SK-N-SH (cell line): ENCODE data around the gene ELFN2. TPM values are rescaled to one million over a fixed set of nuclear protein-coding genes. Genes with fewer than 3 reads are reported as not detected.
A peak's percentile ranks its signal among the peaks of the same experiment; 100 is the strongest.

Experiments
- CTCF ChIA-PET: fragments of 300-600, 350-600 bp; formaldehyde crosslinking; extraction: SDS; loops from one replicate; lab custom pipeline; 2021; lab: Yijun Ruan, JAX
- POLR2A ChIA-PET: fragments of 350-600 bp; sonication (Branson Sonifier 250); formaldehyde crosslinking; extraction: SDS; loops from one replicate; lab custom pipeline; 2020; ENCODE audit warnings: antibody characterized with exemption, inconsistent platforms; lab: Yijun Ruan, JAX
- DNase-seq: peaks from one replicate; pipeline ENCODE4 v3.0.0; 2012
- H2AFZ ChIP-seq: fragments of 200-600 bp; sonication (generic); 2 replicates; pipeline ENCODE4 v1.8.1; 2016; ENCODE audit warnings: antibody characterized with exemption, mild to moderate bottlenecking, low read depth
- H3F3A ChIP-seq: fragments of 200-600 bp; sonication (generic); replicated peaks from 2 replicates; pipeline ENCODE3; 2016; ENCODE audit warnings: antibody characterized with exemption, mild to moderate bottlenecking; ENCODE audit not compliant: insufficient read depth
- H3K27ac ChIP-seq, 2 experiments: fragments of 200-500 bp in 1 of 2; fragments of 200-600 bp in 1 of 2; sonication (Bioruptor generic) in 1 of 2; sonication (generic), shearing (Covaris generic) in 1 of 2; 2 replicates each; pipeline versions ENCODE4 v1.5.1 to v1.6.1; 2014 to 2016; ENCODE audit warnings: low read depth in 2 of 2, inconsistent platforms in 1 of 2, low read length in 1 of 2, mild to moderate bottlenecking in 1 of 2, mixed read lengths in 1 of 2
- H3K27me3 ChIP-seq: fragments of 200-600 bp; sonication (generic), shearing (Covaris generic); 2 replicates; pipeline ENCODE4 v1.6.1; 2016; ENCODE audit warnings: mixed run types; ENCODE audit not compliant: insufficient read depth
- H3K36me3 ChIP-seq, 2 experiments: fragments of 200-500 bp in 1 of 2; fragments of 200-600 bp in 1 of 2; sonication (Bioruptor generic) in 1 of 2; sonication (generic) in 1 of 2; replicated peaks in 1 of 2; 2 replicates each; pipeline versions ENCODE3 to v1.5.1; 2014 to 2016; ENCODE audit warnings: low read length in 1 of 2, mild to moderate bottlenecking in 1 of 2; ENCODE audit not compliant: insufficient read depth in 2 of 2, control insufficient read depth in 1 of 2
- H3K4me1 ChIP-seq, 2 experiments: fragments of 200-500 bp in 1 of 2; fragments of 200-600 bp in 1 of 2; sonication (Bioruptor generic) in 1 of 2; sonication (generic), shearing (Covaris generic) in 1 of 2; 2 replicates each; pipeline versions ENCODE4 v1.5.1 to v1.6.1; 2014 to 2016; ENCODE audit warnings: low read depth in 1 of 2, low read length in 1 of 2, mixed run types in 1 of 2; ENCODE audit not compliant: insufficient read depth in 2 of 2, control insufficient read depth in 1 of 2
- H3K4me2 ChIP-seq: fragments of 200-600 bp; sonication (generic), shearing (Covaris generic); 2 replicates; pipeline ENCODE4 v1.6.1; 2017; ENCODE audit warnings: mixed run types
- H3K4me3 ChIP-seq, 2 experiments: fragments of 200-500 bp in 1 of 2; fragments of 200-600 bp in 1 of 2; sonication (Bioruptor generic) in 1 of 2; sonication (generic), shearing (Covaris generic) in 1 of 2; 2 replicates each; pipeline versions ENCODE4 v1.5.1 to v1.8.1; 2014 to 2016; ENCODE audit warnings: low read depth in 2 of 2, inconsistent platforms in 1 of 2, low read length in 1 of 2, mild to moderate bottlenecking in 1 of 2, mixed read lengths in 1 of 2, moderate library complexity in 1 of 2
- H3K79me2 ChIP-seq: fragments of 200-600 bp; sonication (generic); 2 replicates; pipeline ENCODE4 v1.8.1; 2017; ENCODE audit warnings: mild to moderate bottlenecking; ENCODE audit not compliant: insufficient read depth
- H3K9ac ChIP-seq: fragments of 200-600 bp; sonication (generic); 2 replicates; pipeline ENCODE4 v1.6.1; 2017; ENCODE audit warnings: mixed run types
- H3K9me2 ChIP-seq: fragments of 200-600 bp; sonication (generic); 2 replicates; pipeline ENCODE4 v1.6.1; 2017; ENCODE audit warnings: mixed run types
- H3K9me3 ChIP-seq: fragments of 200-600 bp; sonication (generic); 2 replicates; pipeline ENCODE4 v1.6.1; 2017; ENCODE audit warnings: mixed run types, mild to moderate bottlenecking, moderate library complexity
- H4K20me1 ChIP-seq: fragments of 200-600 bp; sonication (generic); 2 replicates; pipeline ENCODE4 v1.6.1; 2017; ENCODE audit warnings: mild to moderate bottlenecking, mixed run types; ENCODE audit not compliant: insufficient read depth
- CTCF ChIP-seq: fragments of 200-600 bp; sonication (generic); IDR thresholded peaks from 2 replicates; pipeline ENCODE4 v1.6.1; 2017; ENCODE audit warnings: antibody characterized with exemption, mild to moderate bottlenecking, moderate library complexity
- FOXJ3 ChIP-seq: sonication (generic); formaldehyde crosslinking; IDR thresholded peaks from 2 replicates; pipeline ENCODE4 v1.5.1; 2020; ENCODE audit warnings: mild to moderate bottlenecking, missing genetic modification reagents
- FOXM1 ChIP-seq: IDR thresholded peaks from 2 replicates; pipeline ENCODE4 v1.4.0; 2012; ENCODE audit warnings: low read depth, mild to moderate bottlenecking
- GABPA ChIP-seq: IDR thresholded peaks from 2 replicates; pipeline ENCODE4 v1.4.0; 2012; ENCODE audit warnings: low read depth, mild to moderate bottlenecking
- IRF3 ChIP-seq: fragments of 150-350 bp; IDR thresholded peaks from 2 replicates; pipeline ENCODE4 v1.6.1; 2016; ENCODE audit warnings: mild to moderate bottlenecking, low read depth, low read length
- JUND ChIP-seq: IDR thresholded peaks from 2 replicates; pipeline ENCODE4 v1.4.0; 2012
- MAX ChIP-seq: IDR thresholded peaks from 2 replicates; pipeline ENCODE4 v1.4.0; 2012; ENCODE audit warnings: low read depth
- MXI1 ChIP-seq: IDR thresholded peaks from 2 replicates; pipeline ENCODE4 v1.6.1; 2012; ENCODE audit warnings: mild to moderate bottlenecking, low read depth, low read length, improper control_type of control experiment
- NRF1 ChIP-seq: IDR thresholded peaks from 2 replicates; pipeline ENCODE4 v1.6.1; 2012; ENCODE audit warnings: low read depth, mild to moderate bottlenecking, low read length
- RAD21 ChIP-seq: IDR thresholded peaks from 2 replicates; pipeline ENCODE4 v1.6.1; 2012; ENCODE audit warnings: mild to moderate bottlenecking, low read length
- RXRA ChIP-seq: IDR thresholded peaks from 2 replicates; pipeline ENCODE4 v1.4.0; 2012; ENCODE audit warnings: low read depth, mild to moderate bottlenecking, borderline replicate concordance
- SMC3 ChIP-seq: IDR thresholded peaks from 2 replicates; pipeline ENCODE4 v1.6.1; 2012; ENCODE audit warnings: low read depth, low read length, improper control_type of control experiment
- TAF1 ChIP-seq: IDR thresholded peaks from 2 replicates; pipeline ENCODE4 v1.6.1; 2012; ENCODE audit warnings: low read depth, mild to moderate bottlenecking, low read length, moderate library complexity, borderline replicate concordance
- USF1 ChIP-seq: IDR thresholded peaks from 2 replicates; pipeline ENCODE4 v1.4.0; 2012; ENCODE audit warnings: low read depth, borderline replicate concordance
- ZBTB33 ChIP-seq: IDR thresholded peaks from 2 replicates; pipeline ENCODE4 v1.4.0; 2012; ENCODE audit warnings: low read depth, borderline replicate concordance
- WGBS: methylation state at CpG from one replicate; pipeline ENCODE4 v1.1.6; 2017; ENCODE audit warnings: low lambda C conversion rate; 5-methylcytosine and 5-hydroxymethylcytosine counted together
- polyA plus RNA-seq, 3 experiments: library from polyadenylated mRNA; depleted of rRNA; stranded (reverse); fragments of >200 nt; gene quantifications; 2 replicates each; pipeline ENCODE4 v1.2.3, GENCODE V29; 2012

The ELFN2 gene
- polyA plus RNA-seq, 1 of the 3 experiments (the other 2 are of a cell fraction), result 2.8 TPM

GRCh38 chr22:37472418-37473006, 45.2 kb upstream of the ELFN2 start:
- TF ChIP-seq SMC3, result peak; percentile 60
- peak; percentile 63 for TF ChIP-seq CTCF
- TF ChIP-seq IRF3, result no peak
- TF ChIP-seq MAX, result no peak
- no peak for TF ChIP-seq GABPA
- TF ChIP-seq MXI1, result no peak
- TF ChIP-seq NRF1, result no peak
- peak; percentile 53 for TF ChIP-seq RAD21
- no peak for TF ChIP-seq TAF1
- TF ChIP-seq JUND, result no peak
- no peak overlapping the region for H2AFZ ChIP-seq
- no peaks in the 10 kb centered on the region for H4K20me1 ChIP-seq

GRCh38 chr22:37471727-37472417, 44.6 kb upstream of the ELFN2 start:
- H3K9ac ChIP-seq, result no peak overlapping the region
- no peak for TF ChIP-seq JUND
- TF ChIP-seq FOXJ3 (CRISPR knock-in tag), result no peak
- TF ChIP-seq TAF1, result no peak
- no peak for TF ChIP-seq MXI1
- TF ChIP-seq RAD21, result no peak
- no peak for TF ChIP-seq FOXM1
- no peak for TF ChIP-seq NRF1
- TF ChIP-seq ZBTB33, result no peak
- no peak for TF ChIP-seq RXRA
- no peak for TF ChIP-seq USF1
- ChIA-PET POLR2A (no interaction called here), CTCF (interaction anchor here (0.7 to 3.6 kb wide), 20 partner anchors 9 to 259 kb away, joined by 3 to 46 read pairs (median 7); partner anchors contain the start of genes CARD10 and MFNG)
- H3K27ac ChIP-seq, result no peak overlapping the region
- no peaks in the 10 kb centered on the region for H3K27me3 ChIP-seq
- no peaks in the 10 kb centered on the region; a peak in 1 of 4 replicates for H3K4me1 ChIP-seq
- no peaks in the 10 kb centered on the region for H3K36me3 ChIP-seq
- no peaks in the 10 kb centered on the region for H3K9me3 ChIP-seq
- H3K4me2 ChIP-seq, result no peak overlapping the region
- H3F3A ChIP-seq, result no peaks in the 10 kb centered on the region
- no peaks in the 10 kb centered on the region for H3K79me2 ChIP-seq
- no peak overlapping the region for H3K4me3 ChIP-seq
- no peaks in the 10 kb centered on the region for H3K9me2 ChIP-seq
- DNase-seq, result no peak
- H2AFZ ChIP-seq, result no peak overlapping the region
- WGBS, result 58% methylated on average over 8 of the region's 9 CpGs
- H4K20me1 ChIP-seq, result no peaks in the 10 kb centered on the region

More at GRCh38 chr22:37472418-37473006, 45.2 kb upstream of the ELFN2 start:
- Histone ChIP-seq H3K27ac (no peak overlapping the region), H3K27me3 (no peaks in the 10 kb centered on the region), H3F3A (no peaks in the 10 kb centered on the region), H3K9me3 (no peaks in the 10 kb centered on the region), H3K36me3 (no peaks in the 10 kb centered on the region), H3K4me3 (no peak overlapping the region), H3K9me2 (no peaks in the 10 kb centered on the region), H3K4me1 (no peaks in the 10 kb centered on the region; a peak in 1 of 4 replicates), H3K9ac (no peak overlapping the region), H3K4me2 (no peak overlapping the region), H3K79me2 (no peaks in the 10 kb centered on the region)
- peak; percentile 75 for DNase-seq
- WGBS, result 3% methylated on average over 6 of the region's 8 CpGs
- ChIA-PET CTCF (interaction anchor here (0.7 to 3.6 kb wide), 22 partner anchors 9 to 259 kb away, joined by 3 to 46 read pairs (median 6); partner anchors contain the start of genes CARD10 and MFNG), POLR2A (no interaction called here)
